T-helper 1 cell (primary cell): ENCODE results near the gene KXD1.

Experiments
- DNase-seq, 5 donors: peaks; one replicate each; pipeline ENCODE4 v3.0.0-alpha.2; 2012 to 2020

Gene KXD1

GRCh38 chr19:18618236-18618635 lies 60.6 kb downstream of the KXD1 start:
- no peak for DNase-seq
